DND-41 (cell line): ENCODE measurements around the gene REV3L.
A peak's percentile ranks its signal among the peaks of the same experiment; 100 is the strongest.

Experiments used
- ATAC-seq: fragments of 200-7000 bp; cut with Tn5 transposase; 3 replicates; pipeline ENCODE4 v1.9.1; 2021; ENCODE audit warnings: low read depth; ENCODE audit not compliant: insufficient read depth
- DNase-seq: peaks from one replicate; pipeline ENCODE4 v3.0.0-alpha.2; 2020
- H2AFZ ChIP-seq: 2 replicates; pipeline ENCODE4 v1.6.0; 2012; ENCODE audit warnings: low read depth, low read length
- H3K27ac ChIP-seq: 2 replicates; pipeline ENCODE4 v1.5.1; 2012; ENCODE audit warnings: low read length, inconsistent platforms
- H3K27me3 ChIP-seq: fragments of 200-600 bp; sonication (generic); 2 replicates; pipeline ENCODE4 v1.6.0; 2012; ENCODE audit warnings: low read length, mild to moderate bottlenecking, inconsistent platforms; ENCODE audit not compliant: insufficient read depth, poor library complexity
- H3K36me3 ChIP-seq: 2 replicates; pipeline ENCODE4 v1.5.1; 2012; ENCODE audit warnings: low read length, inconsistent platforms; ENCODE audit not compliant: insufficient read depth
- H3K4me1 ChIP-seq: 2 replicates; pipeline ENCODE4 v1.5.1; 2012; ENCODE audit warnings: mild to moderate bottlenecking, low read length; ENCODE audit not compliant: insufficient read depth
- H3K4me2 ChIP-seq: 2 replicates; pipeline ENCODE4 v1.6.0; 2012; ENCODE audit warnings: mild to moderate bottlenecking, moderate library complexity, low read length, inconsistent platforms; ENCODE audit not compliant: insufficient read depth
- H3K4me3 ChIP-seq, 2 experiments: fragments of 200-600 bp in 1 of 2; shearing (Covaris generic) in 1 of 2; 2 replicates each; pipeline ENCODE4 v1.5.1; 2012 to 2016; ENCODE audit warnings: inconsistent platforms in 2 of 2, low read length in 2 of 2, mild to moderate bottlenecking in 2 of 2, low read depth in 1 of 2, moderate library complexity in 1 of 2
- H3K79me2 ChIP-seq: 2 replicates; pipeline ENCODE4 v1.6.0; 2012; ENCODE audit warnings: low read length, inconsistent platforms; ENCODE audit not compliant: insufficient read depth
- H3K9ac ChIP-seq: 2 replicates; pipeline ENCODE4 v1.6.0; 2012; ENCODE audit warnings: low read depth, mild to moderate bottlenecking, inconsistent platforms, low read length, moderate library complexity
- H3K9me3 ChIP-seq: 2 replicates; pipeline ENCODE4 v1.5.1; 2012; ENCODE audit warnings: low read length, moderate library complexity, mild to moderate bottlenecking, inconsistent platforms; ENCODE audit not compliant: insufficient read depth, severe bottlenecking
- H4K20me1 ChIP-seq: 2 replicates; pipeline ENCODE4 v1.6.0; 2012; ENCODE audit warnings: low read length; ENCODE audit not compliant: insufficient read depth
- EZH2 ChIP-seq: IDR thresholded peaks from 3 replicates; pipeline ENCODE4 v1.6.1; 2012; ENCODE audit warnings: borderline replicate concordance, low read depth, mild to moderate bottlenecking, moderate library complexity, low read length, inconsistent platforms; ENCODE audit not compliant: severe bottlenecking
- TF ChIP-seq, protein P1 (sequence below): IDR thresholded peaks from 2 replicates; pipeline ENCODE4 v1.5.1; 2012; ENCODE audit warnings: borderline replicate concordance, low read length, moderate library complexity, mild to moderate bottlenecking; ENCODE audit not compliant: poor library complexity, severe bottlenecking; ENCODE audit errors: extremely low read depth

REV3L gene

DNA sequence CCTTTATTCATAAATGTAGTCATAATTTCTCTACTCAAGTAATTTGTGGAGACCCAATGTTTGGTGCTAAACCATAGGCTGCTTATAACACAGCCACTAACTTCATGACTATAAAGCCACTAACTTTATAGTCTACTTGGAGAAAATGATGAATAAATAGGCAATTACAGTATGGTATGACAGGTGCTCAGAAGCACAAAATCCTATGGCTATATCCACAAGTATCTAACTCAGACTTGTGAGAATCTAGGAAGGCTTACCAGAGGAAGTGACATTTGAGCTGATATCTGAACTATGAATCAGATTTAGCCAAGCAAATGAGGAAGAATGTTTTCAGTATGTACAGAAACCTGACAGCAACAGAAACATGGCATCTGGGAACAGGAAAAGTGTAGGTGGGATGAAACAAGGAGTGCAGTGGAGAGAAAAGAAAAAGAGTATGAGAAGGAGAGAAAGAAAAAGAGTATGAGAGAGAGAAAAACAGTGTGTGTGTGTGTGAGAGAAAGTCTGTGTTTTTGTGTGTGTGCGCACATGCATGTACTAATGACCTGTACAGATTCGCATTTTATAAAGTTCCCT, 59.9 kb downstream of the REV3L start:
- H2AFZ ChIP-seq = no peak overlapping the region
- H3K27me3 ChIP-seq = no peaks in the 10 kb centered on the region
- peaks cover 34% of the 10 kb centered on the region for H3K4me1 ChIP-seq
- H4K20me1 ChIP-seq = peaks cover 36% of the 10 kb centered on the region; the same call in 1 of the 2 replicates
- TF ChIP-seq, protein P1, sequence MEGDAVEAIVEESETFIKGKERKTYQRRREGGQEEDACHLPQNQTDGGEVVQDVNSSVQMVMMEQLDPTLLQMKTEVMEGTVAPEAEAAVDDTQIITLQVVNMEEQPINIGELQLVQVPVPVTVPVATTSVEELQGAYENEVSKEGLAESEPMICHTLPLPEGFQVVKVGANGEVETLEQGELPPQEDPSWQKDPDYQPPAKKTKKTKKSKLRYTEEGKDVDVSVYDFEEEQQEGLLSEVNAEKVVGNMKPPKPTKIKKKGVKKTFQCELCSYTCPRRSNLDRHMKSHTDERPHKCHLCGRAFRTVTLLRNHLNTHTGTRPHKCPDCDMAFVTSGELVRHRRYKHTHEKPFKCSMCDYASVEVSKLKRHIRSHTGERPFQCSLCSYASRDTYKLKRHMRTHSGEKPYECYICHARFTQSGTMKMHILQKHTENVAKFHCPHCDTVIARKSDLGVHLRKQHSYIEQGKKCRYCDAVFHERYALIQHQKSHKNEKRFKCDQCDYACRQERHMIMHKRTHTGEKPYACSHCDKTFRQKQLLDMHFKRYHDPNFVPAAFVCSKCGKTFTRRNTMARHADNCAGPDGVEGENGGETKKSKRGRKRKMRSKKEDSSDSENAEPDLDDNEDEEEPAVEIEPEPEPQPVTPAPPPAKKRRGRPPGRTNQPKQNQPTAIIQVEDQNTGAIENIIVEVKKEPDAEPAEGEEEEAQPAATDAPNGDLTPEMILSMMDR = no peak
- TF ChIP-seq EZH2 = no peak
- H3K9me3 ChIP-seq = no peaks in the 10 kb centered on the region
- H3K36me3 ChIP-seq = no peaks in the 10 kb centered on the region
- H3K79me2 ChIP-seq = peaks cover 97% of the 10 kb centered on the region
- H3K27ac ChIP-seq = peak overlapping the region; percentile 32
- H3K4me2 ChIP-seq = no peak overlapping the region
- ATAC-seq (no peak), DNase-seq (no peak)
- H3K9ac ChIP-seq = no peak overlapping the region
- H3K4me3 ChIP-seq = no peak overlapping the region

DNA sequence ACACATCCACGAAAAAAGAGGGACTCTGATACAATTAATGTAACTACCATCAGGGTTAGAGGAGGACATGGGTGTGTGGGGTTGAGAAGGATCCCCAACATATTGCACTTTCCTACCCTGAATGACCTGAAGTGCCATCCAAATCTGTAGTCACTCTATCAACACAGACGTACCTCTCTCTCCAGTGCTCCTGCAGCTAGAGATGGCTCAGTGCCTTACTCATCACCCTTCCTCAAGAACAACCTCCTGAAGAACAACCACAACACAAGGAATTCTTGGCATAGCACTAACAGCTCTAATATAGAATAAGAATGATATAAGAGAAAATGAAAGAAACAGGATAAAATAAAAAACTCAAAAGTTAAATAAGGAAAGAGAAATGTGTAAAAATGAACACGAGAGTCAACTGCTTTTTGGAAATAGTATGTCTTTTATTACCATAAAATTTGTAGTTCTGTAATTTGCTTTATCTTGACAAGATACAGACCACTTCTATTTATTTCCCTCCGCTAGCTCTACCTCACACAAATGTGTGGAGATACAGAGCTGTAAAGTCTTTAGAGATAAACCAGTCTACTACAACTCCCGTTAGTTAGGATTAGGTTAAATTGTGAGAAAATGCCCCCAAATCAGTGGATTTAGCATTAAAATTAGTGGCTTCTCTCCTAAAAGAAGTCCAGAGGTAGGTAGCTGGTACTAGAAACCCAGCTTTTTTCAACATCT, 63.9 kb downstream of the REV3L start:
- peaks cover 21% of the 10 kb centered on the region for H3K36me3 ChIP-seq
- no peak for ATAC-seq
- no peak overlapping the region for H2AFZ ChIP-seq
- TF ChIP-seq, protein P1 = no peak
- no peak for TF ChIP-seq EZH2
- no peak overlapping the region for H3K9ac ChIP-seq
- peaks cover 30% of the 10 kb centered on the region; the same call in 1 of the 2 replicates for H4K20me1 ChIP-seq
- no peak for DNase-seq
- no peak overlapping the region for H3K4me2 ChIP-seq
- H3K4me3 ChIP-seq = no peak overlapping the region
- H3K27me3 ChIP-seq = no peaks in the 10 kb centered on the region
- H3K79me2 ChIP-seq = peaks cover 97% of the 10 kb centered on the region
- H3K4me1 ChIP-seq = peaks cover 11% of the 10 kb centered on the region
- H3K9me3 ChIP-seq = no peaks in the 10 kb centered on the region
- 0 out of 2 replicates have a peak overlapping the region, but pooled peaks have one; percentile 14 for H3K27ac ChIP-seq

DNA sequence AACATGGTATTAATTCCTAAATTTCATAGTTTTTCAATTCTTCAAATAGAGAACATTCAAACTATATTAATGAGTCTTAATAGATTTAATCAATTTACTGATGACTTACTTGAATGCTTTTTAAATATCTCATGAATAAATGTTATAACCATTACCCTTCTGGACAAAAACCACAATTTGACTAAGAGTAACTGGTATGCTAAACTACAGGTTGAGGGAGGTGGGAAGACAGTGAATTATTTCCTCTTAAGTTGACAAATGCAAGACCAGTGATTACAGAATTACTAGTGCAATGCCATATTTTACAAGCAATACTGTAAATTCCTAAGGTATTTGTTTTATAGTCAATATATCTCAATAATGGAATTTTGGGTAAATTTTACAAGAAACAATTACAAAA, 65.1 kb downstream of the REV3L start:
- H2AFZ ChIP-seq = no peak overlapping the region
- no peak overlapping the region for H3K4me2 ChIP-seq
- H3K4me1 ChIP-seq = no peaks in the 10 kb centered on the region
- no peaks in the 10 kb centered on the region for H3K9me3 ChIP-seq
- H3K4me3 ChIP-seq = no peak overlapping the region
- peaks cover 23% of the 10 kb centered on the region for H3K36me3 ChIP-seq
- no peaks in the 10 kb centered on the region for H3K27me3 ChIP-seq
- H3K9ac ChIP-seq = no peak overlapping the region
- H3K27ac ChIP-seq = no peak overlapping the region
- no peak for ATAC-seq
- H3K79me2 ChIP-seq = peaks cover 88% of the 10 kb centered on the region
- no peak for TF ChIP-seq EZH2
- TF ChIP-seq, protein P1 = no peak
- H4K20me1 ChIP-seq = peaks cover 19% of the 10 kb centered on the region; the same call in 1 of the 2 replicates
- DNase-seq = no peak
